Psoas muscle (tissue), 8 donors: Measurements from ENCODE around the gene SLC43A1. TPM values are rescaled to one million over a fixed set of nuclear protein-coding genes. Genes with fewer than 3 reads are reported as not detected.
A peak's percentile ranks its signal among the peaks of the same experiment; 100 is the strongest.

ENCODE experiments used
- ATAC-seq, 4 donors: fragments of 200-7000 bp; cut with Tn5 transposase; one replicate each; pipeline ENCODE4 v1.9.1; 2020; ENCODE audit warnings: moderate library complexity in 3 of 4, mild to moderate bottlenecking in 2 of 4
- DNase-seq, 2 donors: peaks; one replicate each; pipeline ENCODE4 v3.0.0-alpha.2; 2020
- H3K27ac ChIP-seq: fragments of 200-600 bp; one replicate; pipeline ENCODE4 v1.8.0; 2022
- H3K27me3 ChIP-seq, 3 donors: fragments of 200-600 bp in 1 of 3; one replicate each; pipeline versions ENCODE4 v1.6.1 to v1.8.0; 2013 to 2022; ENCODE audit warnings: low read length in 2 of 3, mild to moderate bottlenecking in 2 of 3, moderate library complexity in 1 of 3; ENCODE audit not compliant: insufficient read depth in 3 of 3
- H3K36me3 ChIP-seq, 2 donors: fragments of 200-600 bp in 1 of 2; one replicate each; pipeline versions ENCODE4 v1.6.1 to v1.8.0; 2013 to 2022; ENCODE audit warnings: low read depth in 1 of 2, mild to moderate bottlenecking in 1 of 2, moderate library complexity in 1 of 2; ENCODE audit not compliant: insufficient read depth in 1 of 2
- H3K4me1 ChIP-seq: fragments of 200-600 bp; one replicate; pipeline ENCODE4 v1.8.0; 2022
- H3K4me3 ChIP-seq: fragments of 200-600 bp; one replicate; pipeline ENCODE4 v1.8.0; 2022; ENCODE audit warnings: mild to moderate bottlenecking
- H3K9me3 ChIP-seq: fragments of 200-600 bp; one replicate; pipeline ENCODE4 v1.8.0; 2022
- CTCF ChIP-seq: fragments of 200-600 bp; IDR thresholded peaks from one replicate; pipeline ENCODE4 v1.8.0; 2022; ENCODE audit warnings: antibody characterized with exemption
- WGBS, 3 donors: extraction: QIAGEN DNeasy Blood & Tissue Kit; methylation state at CpG; one replicate each; pipeline versions ENCODE4 v1.1.6 to v1.1.7; 2013; 5-methylcytosine and 5-hydroxymethylcytosine counted together
- intact Hi-C, 2 donors: fragments of 100-400 bp; cut with DNase I; formaldehyde crosslinking; loops; one replicate each; pipeline versions ENCODE4 v1.11.0 to v1.14.2; 2022
- polyA plus RNA-seq, 3 donors: library from polyadenylated mRNA; stranded (reverse); fragments of 200-250 nt; gene quantifications; one replicate each; pipeline ENCODE4 v1.2.3, GENCODE V29; 2013
- total RNA-seq, 4 donors: library from RNA; stranded (reverse); fragmentation: NEBNext Ultra II Directional in 2 of 4; extraction: Animal tissue kit (Norgen Biotek cat#: 25700) in 2 of 4; gene quantifications; one replicate each; pipeline versions ENCODE4 v1.2.1 to v1.2.4, GENCODE V29; 2021 to 2023
- donor health status: healthy with polysubstance abuse.
- donor health status: DM: no; HTN: no; CAD: no; lungs with moderate emphysema.
- donor health status: Bipolar disorder and iron deficiency.
- donor health status: healthy.
- donor health status: DM: yes; HTN: yes; CAD: no.
- donor health status: DM: no; HTN: no; CAD: no.
- donor health status: DM: no; HTN: no; CAD: no.
- donor health status: DM: yes; HTN: yes; CAD: no.

SLC43A1 gene
- total and polyA plus RNA-seq, 7 donors: 3.5 to 15.3 (median 7.5) TPM

DNA sequence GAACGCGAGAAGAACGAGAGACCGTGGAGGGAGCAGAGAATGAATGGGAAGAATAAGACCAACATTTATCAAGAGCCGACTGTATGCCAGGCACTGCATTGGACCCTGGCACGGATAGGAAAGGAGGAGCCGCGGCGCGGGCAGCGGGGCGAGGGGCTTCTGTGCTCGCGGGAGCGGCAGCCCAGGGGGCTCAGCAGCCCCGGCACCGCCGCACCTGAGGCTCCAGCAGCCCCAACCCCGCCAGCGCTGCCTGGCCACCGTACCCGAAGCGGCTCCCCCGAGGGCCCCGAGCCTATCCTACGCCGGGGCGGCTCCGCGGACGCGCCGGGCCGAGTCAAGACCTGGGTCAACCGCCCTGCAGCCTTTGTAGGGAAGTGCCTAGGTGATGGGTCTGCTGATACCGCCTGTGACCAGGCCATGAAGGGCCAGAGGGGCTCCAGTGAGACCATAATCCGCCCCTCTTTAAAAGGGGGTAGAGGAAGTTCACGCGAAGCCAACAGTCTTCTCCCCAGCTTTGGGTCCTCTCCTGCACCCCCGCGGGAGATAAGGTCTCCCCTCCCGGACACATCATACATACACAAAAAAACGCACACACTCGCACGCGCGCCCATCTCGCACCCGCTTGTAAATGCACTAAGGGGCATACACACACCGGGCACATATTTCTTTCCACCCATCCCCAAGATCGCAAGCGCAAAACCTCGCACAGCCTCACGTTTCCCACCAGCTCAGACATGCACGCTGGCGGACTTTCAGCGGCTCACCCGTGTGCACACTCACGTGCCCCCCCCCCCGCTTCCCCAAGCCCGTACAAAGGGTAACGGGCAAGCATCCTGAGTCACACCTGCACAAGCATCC, 56.1 kb downstream of the SLC43A1 start:
- intact Hi-C loops: loop anchor here in 1 of 2 donors (5.0 kb wide), 2 partner anchors 68 to 112 kb away; no protein-coding TSS in a partner anchor
- peak overlapping the region; percentile 60 for H3K4me3 ChIP-seq
- WGBS, 3 donors: 1% methylated on average over 54 to 62 of the region's 62 CpGs
- no peak for TF ChIP-seq CTCF
- no peaks in the 10 kb centered on the region for H3K9me3 ChIP-seq
- no peak for ATAC-seq
- H3K36me3 ChIP-seq: no peaks in the 10 kb centered on the region
- peaks cover 19% of the 10 kb centered on the region for H3K4me1 ChIP-seq
- DNase-seq: no peak
- H3K27ac ChIP-seq: no peak overlapping the region
- H3K27me3 ChIP-seq: peaks cover 0 to 43% (median 21%) of the 10 kb centered on the region in 3 donors

- ATAC-seq (peak; percentile 51 to 83 (median 68)), DNase-seq (peak; percentile 55 to 73)
- no peaks in the 10 kb centered on the region for H3K9me3 ChIP-seq
- H3K4me1 ChIP-seq: peaks cover 19% of the 10 kb centered on the region
- WGBS, 3 donors: 1 to 3% (median 1%) methylated on average over 34 to 44 of the region's 44 CpGs
- H3K36me3 ChIP-seq: no peaks in the 10 kb centered on the region
- H3K27ac ChIP-seq: no peak overlapping the region
- H3K27me3 ChIP-seq: peaks cover 0 to 43% (median 21%) of the 10 kb centered on the region in 3 donors
- H3K4me3 ChIP-seq: peak overlapping the region; percentile 60
- peak; percentile 72 for TF ChIP-seq CTCF
- intact Hi-C loops: loop anchor here (1.0 to 5.0 kb wide), 2 partner anchors 69 kb away; no protein-coding TSS in a partner anchor
These were observed 56.9 kb downstream of the SLC43A1 start for GRCh38 chr11:57458410-57459163.

GRCh38 chr11:57458060-57458409, 57.5 kb downstream of the SLC43A1 start:
- Histone ChIP-seq H3K4me3 (peak overlapping the region; percentile 60), H3K27ac (no peak overlapping the region), H3K4me1 (peaks cover 19% of the 10 kb centered on the region), H3K9me3 (no peaks in the 10 kb centered on the region), H3K27me3 (peaks cover 0 to 43% (median 19%) of the 10 kb centered on the region in 3 donors), H3K36me3 (no peaks in the 10 kb centered on the region)
- ATAC-seq: peak in 1 of 4 donors; percentile 4
- intact Hi-C loops: loop anchor here (1.0 to 5.0 kb wide), 2 partner anchors 69 kb away; no protein-coding TSS in a partner anchor
- 4 to 13% (median 11%) methylated on average over 4 to 16 of the region's 16 CpGs for WGBS, 3 donors
- DNase-seq: no peak
- no peak for TF ChIP-seq CTCF

DNA sequence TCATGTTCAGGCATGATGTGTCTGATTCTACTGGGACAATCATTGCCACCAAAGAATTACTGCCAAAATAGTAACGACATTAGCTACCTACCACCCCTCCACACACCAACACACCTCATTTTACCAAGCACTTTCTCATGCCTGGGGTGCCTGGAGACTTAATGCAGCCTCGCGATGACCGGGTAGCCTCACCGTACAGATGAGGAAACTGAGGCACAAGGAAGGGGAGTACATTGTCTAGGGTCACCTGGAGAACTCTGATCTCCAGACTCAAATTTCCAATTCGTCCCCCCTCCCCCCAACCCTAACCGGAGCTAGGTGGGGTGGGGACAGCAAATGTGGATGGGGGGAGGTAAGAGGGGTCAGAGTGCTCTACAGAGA, 57.9 kb downstream of the SLC43A1 start:
- H3K27me3 ChIP-seq: peaks cover 0 to 43% (median 18%) of the 10 kb centered on the region in 3 donors
- peak in 3 of 4 donors; percentile 2 to 20 (median 6) for ATAC-seq

More for the DNA sequence above, 57.9 kb downstream of the SLC43A1 start:
- no peak for DNase-seq
- intact Hi-C loops: loop anchor here (1.0 to 5.0 kb wide), 5 partner anchors 70 to 187 kb away; no protein-coding TSS in a partner anchor
- no peaks in the 10 kb centered on the region for H3K9me3 ChIP-seq
- 16 to 29% (median 22%) methylated on average over 7 of the region's 7 CpGs for WGBS, 3 donors
- H3K4me1 ChIP-seq: peaks cover 19% of the 10 kb centered on the region
- no peaks in the 10 kb centered on the region for H3K36me3 ChIP-seq
- no peak for TF ChIP-seq CTCF
- peak overlapping the region; percentile 4 for H3K4me3 ChIP-seq
- H3K27ac ChIP-seq: no peak overlapping the region
